Measurements from ENCODE around the gene ACYP2.

- no peak for TF ChIP-seq CTCF (IDR thresholded peaks at IDR 0.05; ENCODE audit: borderline replicate concordance, extremely low read depth, low read length, poor library complexity, severe bottlenecking)
- no peak for TF ChIP-seq EZH2 (IDR thresholded peaks at IDR 0.05; ENCODE audit: borderline replicate concordance, low read depth, low read length, severe bottlenecking)
Observed at GRCh38 chr2:54258166-54258565, 142.8 kb downstream of the ACYP2 start.

Measured in DND-41 (cell line).